BLaER1 (cell line): ENCODE results near the gene BNC2.
"Not testable (repeated sequence)": the region's sequence is repeated elsewhere in the genome, so short reads cannot be mapped to it uniquely, and the experiment has no call there.

Experiments
- H3K27ac ChIP-seq: shearing (Covaris generic); formaldehyde crosslinking; 2 replicates; pipeline ENCODE4 v1.8.1; 2022
- H3K27me3 ChIP-seq: shearing (Covaris generic); formaldehyde crosslinking; 2 replicates; pipeline ENCODE4 v1.8.1; 2022
- H3K36me3 ChIP-seq: shearing (Covaris generic); formaldehyde crosslinking; 2 replicates; pipeline ENCODE4 v1.8.1; 2022
- H3K4me1 ChIP-seq: shearing (Covaris generic); formaldehyde crosslinking; 2 replicates; pipeline ENCODE4 v1.8.1; 2022
- H3K4me2 ChIP-seq: shearing (Covaris generic); formaldehyde crosslinking; 2 replicates; pipeline ENCODE4 v1.8.1; 2022
- H3K4me3 ChIP-seq: shearing (Covaris generic); formaldehyde crosslinking; 2 replicates; pipeline ENCODE4 v1.8.1; 2022
- H3K9ac ChIP-seq: shearing (Covaris generic); formaldehyde crosslinking; 2 replicates; pipeline ENCODE4 v1.8.1; 2022
- H3K9me3 ChIP-seq: shearing (Covaris generic); formaldehyde crosslinking; 2 replicates; pipeline ENCODE4 v1.8.1; 2022
- H4K20me1 ChIP-seq: shearing (Covaris generic); formaldehyde crosslinking; 2 replicates; pipeline ENCODE4 v1.8.1; 2022
- Cebpa-rat ChIP-seq: shearing (Covaris generic); IDR thresholded peaks from 2 replicates; pipeline ENCODE4 v1.8.1; 2022

Gene BNC2

DNA sequence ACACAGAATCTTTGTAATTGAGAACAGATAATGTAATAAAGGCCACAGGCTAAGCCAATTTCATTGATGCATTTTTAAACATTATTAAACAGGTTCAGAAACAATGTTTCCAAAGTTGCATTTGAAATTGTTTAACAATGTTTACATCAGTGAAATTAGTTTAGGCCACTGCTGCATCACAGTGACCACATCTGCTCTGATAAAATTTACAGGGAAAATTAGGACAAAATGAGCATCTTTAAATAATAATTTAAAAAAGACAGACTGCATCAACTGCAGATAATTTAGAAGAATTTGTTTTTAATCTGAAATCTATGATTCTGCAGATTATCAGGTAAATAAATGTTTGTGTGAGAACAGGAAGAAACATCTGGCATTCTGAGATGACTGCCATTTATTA is 420.4 kb downstream of the BNC2 start:
- Histone ChIP-seq H3K27ac (no peak overlapping the region), H3K9ac (no peak overlapping the region), H3K4me2 (peak overlapping the region; percentile 46), H3K4me3 (no peak overlapping the region), H3K27me3 (no peaks in the 10 kb centered on the region), H4K20me1 (no peaks in the 10 kb centered on the region), H3K4me1 (peaks cover 16% of the 10 kb centered on the region), H3K9me3 (no peaks in the 10 kb centered on the region), H3K36me3 (no peaks in the 10 kb centered on the region)
- no peak for TF ChIP-seq Cebpa-rat

DNA sequence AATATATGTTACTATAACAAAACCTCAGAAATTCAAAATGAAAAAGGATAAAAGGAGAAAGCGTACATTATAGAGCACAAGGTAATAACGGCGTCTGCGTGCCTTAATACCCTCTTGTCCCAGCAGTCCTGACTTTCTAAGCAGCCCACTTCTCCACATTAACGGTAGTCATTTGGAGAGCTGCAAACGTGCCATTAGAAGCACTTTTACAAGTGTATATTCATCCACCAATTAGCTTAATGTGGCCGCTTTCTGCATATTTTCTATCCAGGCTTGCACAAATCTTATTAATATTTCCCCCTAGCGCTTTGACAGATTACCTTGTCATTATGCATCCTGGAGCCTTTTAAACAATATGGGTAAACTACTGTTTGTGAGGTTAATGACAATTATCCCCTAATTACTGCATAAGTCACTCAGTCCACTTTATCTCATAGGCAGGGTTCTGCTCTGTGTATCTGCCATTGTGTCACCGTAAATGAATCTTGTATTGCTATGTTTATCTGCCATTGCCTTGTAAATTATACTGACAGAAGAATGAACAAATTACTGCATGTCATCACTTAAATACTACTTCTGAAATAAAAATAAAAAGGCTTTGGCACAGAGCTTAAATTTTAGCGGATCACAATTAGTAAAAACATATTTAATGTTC is 421.3 kb downstream of the BNC2 start:
- H3K27me3 ChIP-seq = no peaks in the 10 kb centered on the region
- H3K4me2 ChIP-seq = no peak overlapping the region
- no peaks in the 10 kb centered on the region for H3K36me3 ChIP-seq
- no peak overlapping the region for H3K4me3 ChIP-seq
- no peaks in the 10 kb centered on the region for H3K9me3 ChIP-seq
- H3K9ac ChIP-seq = no peak overlapping the region
- H3K4me1 ChIP-seq = peaks cover 16% of the 10 kb centered on the region
- H4K20me1 ChIP-seq = no peaks in the 10 kb centered on the region
- no peak overlapping the region for H3K27ac ChIP-seq
- no peak for TF ChIP-seq Cebpa-rat

DNA sequence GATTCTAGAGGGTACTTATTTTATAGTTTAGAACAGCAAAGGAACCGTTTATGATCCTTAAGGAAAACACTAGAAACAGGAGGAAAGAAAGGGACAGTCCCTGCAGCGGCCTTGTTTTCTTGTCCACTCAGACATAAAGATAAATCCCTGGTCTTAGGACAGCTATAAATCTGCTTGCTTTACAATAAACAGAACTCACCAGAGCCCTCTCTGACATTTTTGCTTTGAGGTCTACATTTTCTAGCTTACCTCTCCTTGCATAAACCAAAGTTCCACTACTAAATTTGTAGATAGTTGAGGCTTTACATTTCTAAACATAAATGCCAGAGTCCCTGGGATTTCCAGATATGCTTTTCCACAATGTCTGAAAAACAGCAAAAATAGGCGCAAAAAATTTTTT is 422.5 kb downstream of the BNC2 start:
- no peak for TF ChIP-seq Cebpa-rat
- Histone ChIP-seq H3K9me3 (no peaks in the 10 kb centered on the region), H3K9ac (no peak overlapping the region), H4K20me1 (no peaks in the 10 kb centered on the region), H3K27me3 (no peaks in the 10 kb centered on the region), H3K4me2 (no peak overlapping the region), H3K36me3 (no peaks in the 10 kb centered on the region), H3K4me3 (no peak overlapping the region), H3K27ac (no peak overlapping the region), H3K4me1 (peaks cover 16% of the 10 kb centered on the region)

DNA sequence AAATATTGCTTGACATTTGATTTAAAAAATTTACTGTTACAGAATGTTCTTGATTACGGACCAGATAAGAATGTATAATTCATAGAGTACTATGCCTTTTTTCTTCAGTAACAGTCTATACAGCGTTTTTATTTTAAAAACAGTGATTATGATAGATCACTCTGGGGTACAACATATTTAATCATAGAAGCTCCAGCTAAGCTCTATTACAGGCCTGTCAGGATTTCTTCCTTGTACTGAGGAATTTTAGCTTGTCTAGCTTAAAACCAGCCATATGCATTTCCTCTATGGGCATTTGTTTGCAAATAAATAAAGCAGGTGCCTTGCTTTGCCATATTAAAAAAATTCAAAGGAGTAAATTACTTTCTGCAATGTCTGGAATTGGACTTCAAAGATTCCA is 423.8 kb downstream of the BNC2 start:
- Histone ChIP-seq H3K9me3 (no peaks in the 10 kb centered on the region), H3K4me3 (no peak overlapping the region), H3K9ac (no peak overlapping the region), H3K36me3 (no peaks in the 10 kb centered on the region), H3K27me3 (no peaks in the 10 kb centered on the region), H3K4me1 (peaks cover 16% of the 10 kb centered on the region), H3K4me2 (no peak overlapping the region), H3K27ac (no peak overlapping the region), H4K20me1 (no peaks in the 10 kb centered on the region)
- TF ChIP-seq Cebpa-rat = no peak

DNA sequence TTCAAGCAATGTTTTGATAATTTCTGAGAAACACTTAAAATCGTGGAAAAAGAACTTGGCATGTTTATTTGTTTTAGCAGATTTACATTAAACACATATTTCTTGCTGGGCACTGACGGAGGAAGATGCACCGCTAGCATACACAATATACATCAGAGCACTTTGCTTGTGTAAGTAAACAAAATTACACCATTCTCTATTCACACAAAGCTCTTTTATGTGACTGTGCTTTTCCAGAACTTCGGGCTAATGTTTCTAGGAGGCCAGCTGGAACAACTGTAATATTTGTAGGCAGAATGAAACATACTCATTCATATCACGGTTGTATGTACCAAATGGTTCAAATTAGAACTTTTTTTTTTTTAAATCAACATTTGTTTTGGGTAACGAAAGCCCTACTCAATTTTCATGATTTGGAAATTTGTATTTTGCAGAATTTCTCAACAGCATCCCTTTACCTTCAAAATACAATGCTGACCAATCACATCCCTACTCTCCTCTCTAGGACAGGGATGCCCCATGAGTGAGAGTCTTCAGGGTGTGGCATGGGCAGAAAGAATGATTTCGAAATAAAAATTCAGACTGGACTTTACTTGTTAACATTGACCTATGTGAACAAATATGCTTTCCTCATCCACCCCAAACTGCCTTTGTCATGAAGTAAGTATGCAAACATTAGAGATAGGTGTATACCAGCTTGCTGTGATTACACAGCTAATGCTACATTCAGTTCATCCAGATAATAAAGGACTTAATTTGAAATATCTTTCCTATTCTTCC is 425.1 kb downstream of the BNC2 start:
- Histone ChIP-seq H3K4me2 (no peak overlapping the region), H3K9ac (no peak overlapping the region), H4K20me1 (no peaks in the 10 kb centered on the region), H3K9me3 (no peaks in the 10 kb centered on the region), H3K4me3 (no peak overlapping the region), H3K27ac (no peak overlapping the region), H3K27me3 (no peaks in the 10 kb centered on the region), H3K36me3 (no peaks in the 10 kb centered on the region), H3K4me1 (peaks cover 5% of the 10 kb centered on the region)
- no peak for TF ChIP-seq Cebpa-rat

DNA sequence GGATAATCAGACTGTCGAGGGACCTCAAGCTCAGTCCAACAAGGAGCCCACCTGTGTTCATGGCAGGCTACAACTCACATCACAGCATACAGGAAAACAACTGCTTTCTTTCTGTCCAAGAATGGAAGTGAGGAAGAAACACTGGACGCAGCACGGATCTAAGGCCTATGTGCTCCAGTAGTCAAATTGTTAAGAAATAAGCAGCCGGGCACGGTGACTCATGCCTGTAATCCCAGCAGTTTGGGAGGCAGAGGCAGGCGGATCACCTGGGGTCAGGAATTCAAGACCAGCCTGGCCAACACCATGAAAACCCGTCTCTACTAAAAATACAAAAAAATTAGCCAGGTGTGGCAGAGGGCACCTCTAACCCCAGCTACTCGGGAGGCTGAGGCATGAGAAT is 427.8 kb downstream of the BNC2 start:
- peaks cover 8% of the 10 kb centered on the region; the same call in 1 of the 2 replicates for H3K36me3 ChIP-seq
- no peak overlapping the region for H3K9ac ChIP-seq
- no peaks in the 10 kb centered on the region for H4K20me1 ChIP-seq
- H3K4me1 ChIP-seq = no peaks in the 10 kb centered on the region
- no peak overlapping the region for H3K4me2 ChIP-seq
- H3K27ac ChIP-seq = no peak overlapping the region
- no peak overlapping the region for H3K4me3 ChIP-seq
- TF ChIP-seq Cebpa-rat = no peak
- no peaks in the 10 kb centered on the region for H3K27me3 ChIP-seq
- H3K9me3 ChIP-seq = peaks cover 9% of the 10 kb centered on the region; the same call in 1 of the 2 replicates

DNA sequence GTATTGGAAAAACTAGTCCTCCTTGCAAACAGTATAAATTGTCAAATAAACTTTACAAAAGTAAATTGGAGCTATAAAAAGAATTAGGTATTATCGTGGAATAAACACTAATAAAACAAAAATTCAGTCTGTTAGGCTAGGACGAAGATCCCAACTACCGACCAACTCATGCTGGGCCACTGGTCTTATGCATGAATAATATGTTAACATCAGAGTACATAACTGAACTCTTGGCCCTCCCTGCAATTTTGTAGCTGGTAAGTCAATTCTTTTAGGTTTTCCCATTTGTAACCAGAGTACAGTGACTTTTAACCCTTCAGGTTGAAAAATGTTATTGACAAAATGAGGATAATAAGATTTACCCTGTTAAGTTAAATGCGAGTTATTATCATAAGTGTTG is 428.7 kb downstream of the BNC2 start:
- H3K9ac ChIP-seq = no peak overlapping the region
- H3K27me3 ChIP-seq = no peaks in the 10 kb centered on the region
- TF ChIP-seq Cebpa-rat = no peak
- no peaks in the 10 kb centered on the region for H3K4me1 ChIP-seq
- H3K27ac ChIP-seq = no peak overlapping the region
- H4K20me1 ChIP-seq = no peaks in the 10 kb centered on the region
- peaks cover 16% of the 10 kb centered on the region for H3K36me3 ChIP-seq
- H3K4me2 ChIP-seq = no peak overlapping the region
- no peak overlapping the region for H3K4me3 ChIP-seq
- H3K9me3 ChIP-seq = peaks cover 15% of the 10 kb centered on the region

DNA sequence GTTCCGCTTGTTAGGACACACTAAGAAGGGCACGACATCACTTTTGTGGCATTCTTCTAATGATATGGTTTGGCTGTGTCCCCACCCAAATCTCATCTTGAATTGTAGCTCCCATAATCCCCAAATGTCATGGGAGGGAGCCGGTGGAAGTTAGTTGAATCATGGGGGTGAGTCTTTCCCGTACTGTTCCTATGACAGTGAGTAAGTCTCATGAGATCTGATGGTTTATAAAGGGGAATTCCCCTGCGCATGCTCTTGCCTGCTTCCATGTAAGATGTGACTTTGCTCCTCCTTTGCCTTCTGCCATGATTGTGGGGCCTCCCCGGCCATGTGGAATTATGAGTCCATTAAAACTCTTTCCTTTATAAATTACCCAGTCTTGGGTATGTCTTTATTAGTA is 431.6 kb downstream of the BNC2 start:
- not testable (repeated sequence) for H3K27me3 ChIP-seq, H3K27ac ChIP-seq, H3K4me2 ChIP-seq, H4K20me1 ChIP-seq, H3K9ac ChIP-seq, H3K4me3 ChIP-seq, H3K4me1 ChIP-seq
- peaks cover 38% of the 10 kb centered on the region for H3K36me3 ChIP-seq
- peaks cover 32% of the 10 kb centered on the region for H3K9me3 ChIP-seq

DNA sequence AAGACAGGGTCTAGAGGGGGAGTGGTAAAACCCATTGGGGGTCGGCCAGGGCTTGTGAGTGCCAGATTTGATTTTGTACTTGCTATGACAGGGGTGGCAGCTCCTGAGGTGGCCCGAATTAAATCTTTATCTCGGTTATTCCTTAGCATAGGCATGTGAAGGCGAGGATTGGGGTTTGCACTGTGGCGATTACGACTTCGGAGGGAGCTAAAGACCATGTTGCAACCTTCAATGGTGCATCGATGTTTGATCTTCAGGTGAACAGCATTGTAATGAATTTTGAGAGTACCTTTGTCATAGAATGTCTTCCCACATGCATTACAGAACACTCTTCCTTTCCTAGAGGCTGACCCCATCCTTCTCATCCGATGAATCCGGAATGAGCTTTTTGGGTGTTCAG is 433.9 kb downstream of the BNC2 start:
- no peaks in the 10 kb centered on the region for H4K20me1 ChIP-seq
- TF ChIP-seq Cebpa-rat = no peak
- peaks cover 32% of the 10 kb centered on the region for H3K9me3 ChIP-seq
- no peaks in the 10 kb centered on the region for H3K27me3 ChIP-seq
- H3K4me2 ChIP-seq = no peak overlapping the region
- H3K27ac ChIP-seq = no peak overlapping the region
- no peaks in the 10 kb centered on the region for H3K4me1 ChIP-seq
- peaks cover 38% of the 10 kb centered on the region for H3K36me3 ChIP-seq
- no peak overlapping the region for H3K4me3 ChIP-seq
- H3K9ac ChIP-seq = no peak overlapping the region

DNA sequence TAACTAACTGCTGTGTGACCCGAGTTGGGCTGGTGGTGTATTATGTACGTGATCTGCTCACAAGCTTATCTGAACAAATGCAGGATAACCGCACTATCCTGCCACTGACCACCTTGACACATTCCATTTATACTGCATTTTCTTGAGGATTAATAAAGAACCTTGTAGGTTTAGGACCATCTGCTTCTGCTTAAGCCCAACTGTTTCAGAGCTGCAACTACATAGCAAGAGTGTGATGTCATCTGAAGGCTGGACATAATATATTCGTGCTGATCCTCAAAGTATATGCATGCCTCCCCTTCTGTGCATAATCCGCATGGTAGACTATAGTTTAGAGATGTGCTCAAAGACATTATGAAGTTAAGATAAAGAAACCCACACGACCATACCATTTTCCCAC is 435.9 kb downstream of the BNC2 start:
- Histone ChIP-seq H3K4me2 (no peak overlapping the region), H3K27ac (no peak overlapping the region), H3K36me3 (peaks cover 41% of the 10 kb centered on the region), H3K4me1 (no peaks in the 10 kb centered on the region), H3K9me3 (peaks cover 32% of the 10 kb centered on the region), H4K20me1 (no peaks in the 10 kb centered on the region), H3K27me3 (no peaks in the 10 kb centered on the region), H3K4me3 (no peak overlapping the region), H3K9ac (no peak overlapping the region)
- no peak for TF ChIP-seq Cebpa-rat
